HL-60 (cell line): ENCODE measurements around the gene NDFIP1.

ENCODE experiments used
- CTCF ChIP-seq: IDR thresholded peaks from one replicate; pipeline ENCODE4 v1.5.1; 2011; ENCODE audit warnings: low read length, control low read depth, inconsistent platforms; ENCODE audit not compliant: insufficient read depth
- POLR2AphosphoS5 ChIP-seq: IDR thresholded peaks from 2 replicates; pipeline ENCODE4 v1.6.1; 2012; ENCODE audit warnings: low read depth
- REST ChIP-seq: IDR thresholded peaks from 2 replicates; pipeline ENCODE4 v1.6.1; 2012; ENCODE audit warnings: low read depth; ENCODE audit not compliant: insufficient replicate concordance

GRCh38 chr5:142082182-142082781 lies 26.3 kb upstream of the NDFIP1 start:
- TF ChIP-seq CTCF (no peak), POLR2AphosphoS5 (no peak), REST (no peak)
